HepG2 (cell line): ENCODE measurements around the gene P4HB. TPM values are rescaled to one million over a fixed set of nuclear protein-coding genes. Genes with fewer than 3 reads are reported as not detected.

ENCODE experiments used
- ATAC-seq: fragments of 200-7000 bp; cut with Tn5 transposase; 3 replicates; pipeline ENCODE4 v1.9.1; 2020; ENCODE audit warnings: mild to moderate bottlenecking, moderate library complexity
- BruUV-seq: library from RNA; stranded (reverse); fragments of 400-500 nt; replicated peaks from 2 replicates; lab custom pipeline; 2021; lab: Mats Ljungman, UMichigan
- CTCF ChIA-PET: fragments of 300-600 bp; formaldehyde crosslinking; extraction: SDS; loops from one replicate; lab custom pipeline; 2021; ENCODE audit warnings: low total read pairs, inconsistent platforms, low intra/inter-chr PET ratio; lab: Yijun Ruan, JAX
- POLR2A ChIA-PET: fragments of 350-600 bp; sonication (Branson Sonifier 250); formaldehyde crosslinking; loops from one replicate; lab custom pipeline; 2020; ENCODE audit warnings: antibody characterized with exemption, inconsistent platforms; lab: Yijun Ruan, JAX
- DNase-seq: peaks from one replicate; pipeline ENCODE4 v3.0.0-alpha.2; 2015; ENCODE audit warnings: low spot score
- FAIRE-seq: peaks from 3 replicates; lab custom pipeline; 2011; peaks lifted over from hg19 to GRCh38; lab: Jason Lieb, UNC
- H2AFZ ChIP-seq: one replicate; pipeline ENCODE4 v1.6.1; 2011; ENCODE audit warnings: low read length, inconsistent platforms
- H3K27ac ChIP-seq: fragments of 300-600 bp; 3 replicates; pipeline ENCODE4 v1.8.0; 2011; ENCODE audit warnings: mixed run types, mild to moderate bottlenecking, mixed read lengths, low read length, inconsistent platforms; ENCODE audit not compliant: insufficient read depth; ENCODE audit errors: extremely low read length
- H3K27me3 ChIP-seq, 2 experiments: fragments of 200-600 bp in 1 of 2; 2 replicates in 1 of 2; 3 replicates in 1 of 2; pipeline versions ENCODE4 v1.6.0 to v1.8.0; 2011; ENCODE audit warnings: low read length in 2 of 2, mild to moderate bottlenecking in 2 of 2, moderate library complexity in 2 of 2, inconsistent platforms in 1 of 2; ENCODE audit not compliant: insufficient read depth in 2 of 2, control insufficient read depth in 1 of 2
- H3K36me3 ChIP-seq, 2 experiments: fragments of 200-600 bp in 1 of 2; replicated peaks in 1 of 2; 2 replicates in 1 of 2; 3 replicates in 1 of 2; pipeline versions ENCODE4 v1.5.1 to v1.8.0; 2011; ENCODE audit warnings: low read length in 2 of 2, inconsistent platforms in 1 of 2; ENCODE audit not compliant: insufficient read depth in 2 of 2, control insufficient read depth in 1 of 2
- H3K4me1 ChIP-seq: 2 replicates; pipeline ENCODE4 v1.5.1; 2012; ENCODE audit warnings: low read length, inconsistent platforms; ENCODE audit not compliant: insufficient read depth
- H3K4me2 ChIP-seq: 2 replicates; pipeline ENCODE4 v1.6.0; 2011; ENCODE audit warnings: low read depth, low read length, inconsistent platforms
- H3K4me3 ChIP-seq, 3 experiments: fragments of 200-600 bp in 1 of 3; sonication (generic), shearing (Covaris generic) in 1 of 3; replicated peaks in 1 of 3; 2 replicates each; pipeline ENCODE4 v1.5.1; 2011 to 2016; ENCODE audit warnings: low read length in 3 of 3, inconsistent platforms in 2 of 3, low read depth in 2 of 3, mild to moderate bottlenecking in 2 of 3, control low read depth in 1 of 3, mixed read lengths in 1 of 3; ENCODE audit not compliant: insufficient read depth in 1 of 3
- H3K79me2 ChIP-seq: one replicate; pipeline ENCODE4 v1.6.1; 2011; ENCODE audit warnings: low read length, inconsistent platforms; ENCODE audit not compliant: insufficient read depth
- H3K9ac ChIP-seq: 2 replicates; pipeline ENCODE4 v1.6.0; 2011; ENCODE audit warnings: mild to moderate bottlenecking, low read depth, low read length, inconsistent platforms; ENCODE audit not compliant: insufficient read depth
- H3K9me3 ChIP-seq: 2 replicates; pipeline ENCODE4 v1.5.1; 2012; ENCODE audit warnings: mild to moderate bottlenecking, low read length
- H4K20me1 ChIP-seq: 2 replicates; pipeline ENCODE4 v1.6.0; 2011; ENCODE audit warnings: inconsistent platforms, mild to moderate bottlenecking, low read length, moderate library complexity; ENCODE audit not compliant: insufficient read depth
- ARID3A ChIP-seq: IDR thresholded peaks from 2 replicates; pipeline ENCODE4 v1.6.1; 2012; ENCODE audit warnings: low read depth, low read length, improper control_type of control experiment
- CTCF ChIP-seq: sonication (generic); formaldehyde crosslinking; IDR thresholded peaks from 2 replicates; pipeline ENCODE4 v1.5.0; 2020; ENCODE audit warnings: mild to moderate bottlenecking, missing genetic modification reagents, moderate library complexity
- GATAD1 ChIP-seq: IDR thresholded peaks from 2 replicates; pipeline ENCODE4 v1.6.1; 2016; ENCODE audit warnings: missing genetic modification reagents, missing compliant biosample characterization
- HCFC1 ChIP-seq: fragments of 150-350 bp; IDR thresholded peaks from 2 replicates; pipeline ENCODE4 v1.6.1; 2014; ENCODE audit warnings: low read depth, low read length
- IKZF5 ChIP-seq: IDR thresholded peaks from 2 replicates; pipeline ENCODE4 v1.6.1; 2018; ENCODE audit warnings: missing genetic modification reagents, mild to moderate bottlenecking, missing compliant biosample characterization
- MATR3 ChIP-seq: sonication (generic); formaldehyde crosslinking; IDR thresholded peaks from 2 replicates; pipeline ENCODE4 v1.4.0; 2020; ENCODE audit warnings: missing genetic modification reagents
- PCBP2 ChIP-seq: fragments of 200-400 bp; formaldehyde crosslinking; optimal IDR thresholded peaks from 2 replicates; pipeline ENCODE3; 2018; ENCODE audit warnings: low read length, low read depth; ENCODE audit not compliant: poor library complexity, severe bottlenecking
- THAP9 ChIP-seq: sonication (generic); formaldehyde crosslinking; IDR thresholded peaks from 2 replicates; pipeline ENCODE4; 2020; ENCODE audit warnings: missing genetic modification reagents, mild to moderate bottlenecking, borderline replicate concordance
- ZBTB21 ChIP-seq: sonication (generic); formaldehyde crosslinking; IDR thresholded peaks from 2 replicates; pipeline ENCODE4 v1.4.0; 2020; ENCODE audit warnings: missing genetic modification reagents
- ZHX1 ChIP-seq: sonication (generic); formaldehyde crosslinking; IDR thresholded peaks from 2 replicates; pipeline ENCODE4 v1.8.1; 2022; ENCODE audit warnings: low read depth, mild to moderate bottlenecking, missing genetic modification reagents
- ZNF205 ChIP-seq: IDR thresholded peaks from 2 replicates; pipeline ENCODE4 v1.6.1; 2018; ENCODE audit warnings: missing biosample characterization, missing genetic modification reagents
- ZNF256 ChIP-seq: sonication (generic); formaldehyde crosslinking; conservative IDR thresholded peaks from 2 replicates; pipeline ENCODE4 v1.4.0; 2020; ENCODE audit warnings: missing genetic modification reagents
- ZNF562 ChIP-seq: sonication (generic); formaldehyde crosslinking; IDR thresholded peaks from 2 replicates; pipeline ENCODE4 v1.8.0; 2022; ENCODE audit warnings: missing genetic modification reagents, borderline replicate concordance
- WGBS: methylation state at CpG from one replicate; pipeline ENCODE4 v1.1.6; 2017; ENCODE audit warnings: low lambda C conversion rate; 5-methylcytosine and 5-hydroxymethylcytosine counted together
- in situ Hi-C: cut with HindIII; loops from 2 replicates; pipeline ENCODE4 v1.10.0; 2017; ENCODE audit warnings: low pct_unique_long_range_greater_than_20kb; ENCODE audit not compliant: extremely low pct_ligation_motif_present
- intact Hi-C: fragments of 100-400 bp; cut with micrococcal nuclease; formaldehyde crosslinking; loops from one replicate; pipeline ENCODE4 v1.10.0; 2022; ENCODE audit not compliant: unreplicated experiment
- polyA plus RNA-seq, 8 experiments: library from polyadenylated mRNA; depleted of rRNA in 3 of 8; stranded (reverse) in 7 of 8; unstranded in 1 of 8; fragments of >200 nt; fragmentation: Illumina TruSeq in 4 of 8; extraction: Trizol in 4 of 8; gene quantifications; 2 replicates each; pipeline versions ENCODE4 v1.2.1 to v1.2.3, GENCODE V29; 2011 to 2016; ENCODE audit warnings: low read depth in 4 of 8, missing spikeins in 1 of 8, mixed read lengths in 1 of 8; ENCODE audit not compliant: insufficient read depth in 1 of 8
- total RNA-seq, 5 experiments: library from RNA; depleted of rRNA; stranded (reverse); fragments of >200 nt; fragmentation: Illumina TruSeq; extraction: Trizol; gene quantifications; 2 replicates each; pipeline ENCODE4 v1.2.3, GENCODE V29; 2016; ENCODE audit warnings: low read depth in 1 of 5

Gene P4HB
- total and polyA plus RNA-seq, 2 of the 13 experiments (the other 11 are each of a cell fraction or from before 2014, with no cell fraction given), result 185 to 782 TPM

- Histone ChIP-seq H3K27me3 (no peaks in the 10 kb centered on the region; a peak in 1 of 5 replicates), H3K36me3 (no peaks in the 10 kb centered on the region), H4K20me1 (no peaks in the 10 kb centered on the region), H3K27ac (peak overlapping the region; percentile 69), H3K9me3 (no peaks in the 10 kb centered on the region), H2AFZ (no peak overlapping the region), H3K79me2 (peaks cover 19% of the 10 kb centered on the region), H3K4me3 (peak overlapping the region; percentile 80 to 86 (median 84)), H3K9ac (peak overlapping the region; percentile 76), H3K4me1 (peaks cover 56% of the 10 kb centered on the region), H3K4me2 (peak overlapping the region; percentile 98)
- TSS peak; percentile 54 for BruUV-seq
- WGBS, result 18% methylated on average over 18 of the region's 18 CpGs
- CTCF ChIA-PET, result no interaction called here
- in situ Hi-C loops (no loop called here), intact Hi-C loops (no loop called here)
- POLR2A ChIA-PET, result interaction anchor here (1.4 to 3.0 kb wide), 6 partner anchors 10 to 38 kb away, joined by 3 to 52 read pairs (median 14); partner anchors contain the start of genes ARHGDIA and P4HB
- FAIRE-seq (peak; percentile 30), DNase-seq (no peak), ATAC-seq (peak; percentile 30)
- TF ChIP-seq GATAD1 (CRISPR knock-in tag), result no peak
- no peak for TF ChIP-seq ZNF205 (CRISPR knock-in tag)
- TF ChIP-seq PCBP2, result peak; percentile 55
- no peak for TF ChIP-seq HCFC1
- no peak for TF ChIP-seq ZHX1 (CRISPR knock-in tag)
- no peak for TF ChIP-seq ARID3A
- TF ChIP-seq ZNF562 (CRISPR knock-in tag), result no peak
- no peak for TF ChIP-seq MATR3 (CRISPR knock-in tag)
- TF ChIP-seq CTCF (CRISPR knock-in tag), result peak; percentile 36
- peak; percentile 53; the same call in 1 of the 2 replicates for TF ChIP-seq ZBTB21
- no peak for TF ChIP-seq ZNF256 (CRISPR knock-in tag)
- no peak for TF ChIP-seq IKZF5 (CRISPR knock-in tag)
- peak; percentile 41; the same call in 1 of the 2 replicates for TF ChIP-seq THAP9 (CRISPR knock-in tag)
Observed at GRCh38 chr17:81831957-81832607, 28.3 kb downstream of the P4HB start.
